MM.1S (cell line): ENCODE measurements around the gene SRGAP3.

Source experiments
- DNase-seq: peaks from one replicate; pipeline ENCODE4 v3.0.0-alpha.2; 2015
- H2AFZ ChIP-seq: fragments of 300-600 bp; sonication (generic); 2 replicates; pipeline ENCODE4 v1.6.0; 2016; ENCODE audit warnings: antibody characterized with exemption, low read length
- H3F3A ChIP-seq: fragments of 300-600 bp; sonication (generic); 2 replicates; pipeline ENCODE4 v1.6.1; 2016; ENCODE audit warnings: mild to moderate bottlenecking, antibody characterized with exemption, low read length, moderate library complexity, mixed read lengths; ENCODE audit not compliant: insufficient read depth
- H3K27ac ChIP-seq: fragments of 300-600 bp; sonication (generic); 2 replicates; pipeline ENCODE4 v1.5.1; 2016; ENCODE audit warnings: mild to moderate bottlenecking, low read length
- H3K27me3 ChIP-seq: fragments of 300-600 bp; sonication (generic); replicated peaks from 2 replicates; pipeline ENCODE4 v1.6.0; 2016; ENCODE audit warnings: low read length; ENCODE audit not compliant: insufficient read depth
- H3K36me3 ChIP-seq: fragments of 300-600 bp; sonication (generic); replicated peaks from 2 replicates; pipeline ENCODE4 v1.6.1; 2016; ENCODE audit warnings: mild to moderate bottlenecking, low read length, mixed read lengths; ENCODE audit not compliant: insufficient read depth
- H3K4me1 ChIP-seq: fragments of 300-600 bp; sonication (generic); 2 replicates; pipeline ENCODE4 v1.6.1; 2016; ENCODE audit warnings: low read length, mixed read lengths
- H3K4me2 ChIP-seq: fragments of 300-600 bp; sonication (generic); 2 replicates; pipeline ENCODE4 v1.6.0; 2016; ENCODE audit warnings: low read depth, low read length
- H3K4me3 ChIP-seq: fragments of 300-600 bp; sonication (generic); 2 replicates; pipeline ENCODE4 v1.5.1; 2016; ENCODE audit warnings: low read length, mixed read lengths
- H3K79me2 ChIP-seq: fragments of 300-600 bp; sonication (generic); 2 replicates; pipeline ENCODE4 v1.6.1; 2016; ENCODE audit warnings: mixed run types, low read length, mixed read lengths
- H3K9ac ChIP-seq: fragments of 300-600 bp; sonication (generic); 2 replicates; pipeline ENCODE4 v1.6.1; 2016; ENCODE audit warnings: low read length, mixed read lengths
- H3K9me2 ChIP-seq: fragments of 300-600 bp; sonication (generic); replicated peaks from 2 replicates; pipeline ENCODE4 v1.6.1; 2016; ENCODE audit warnings: mild to moderate bottlenecking, low read length, mixed read lengths; ENCODE audit not compliant: insufficient read depth
- H3K9me3 ChIP-seq: fragments of 300-600 bp; sonication (generic); replicated peaks from 2 replicates; pipeline ENCODE4 v1.6.1; 2016; ENCODE audit warnings: mild to moderate bottlenecking, low read length, mixed read lengths; ENCODE audit not compliant: insufficient read depth
- H4K20me1 ChIP-seq: fragments of 300-600 bp; sonication (generic); 2 replicates; pipeline ENCODE4 v1.6.1; 2016; ENCODE audit warnings: mild to moderate bottlenecking, low read length, moderate library complexity, mixed read lengths; ENCODE audit not compliant: insufficient read depth
- CTCF ChIP-seq: fragments of 300-600 bp; sonication (generic); IDR thresholded peaks from 2 replicates; pipeline ENCODE4 v1.5.1; 2016; ENCODE audit warnings: antibody characterized with exemption, low read length, mixed read lengths
- EZH2 ChIP-seq: fragments of 300-600 bp; sonication (generic); optimal IDR thresholded peaks from 2 replicates; pipeline ENCODE3; 2017; ENCODE audit warnings: low read depth, mild to moderate bottlenecking, antibody characterized with exemption, low read length, mixed read lengths
- EZH2phosphoT487 ChIP-seq: fragments of 300-600 bp; sonication (generic); IDR thresholded peaks from 2 replicates; pipeline ENCODE4 v1.6.1; 2018; ENCODE audit warnings: antibody characterized with exemption, low read length

SRGAP3 gene

GRCh38 chr3:9040996-9041395 lies 208.4 kb downstream of the SRGAP3 start:
- H2AFZ ChIP-seq, result no peak overlapping the region
- H3K4me2 ChIP-seq, result no peak overlapping the region
- TF ChIP-seq EZH2 (no peak), EZH2phosphoT487 (no peak), CTCF (no peak)
- H3K9ac ChIP-seq, result no peak overlapping the region
- no peaks in the 10 kb centered on the region for H3K9me3 ChIP-seq
- H3K27ac ChIP-seq, result no peak overlapping the region
- no peaks in the 10 kb centered on the region for H3K27me3 ChIP-seq
- H4K20me1 ChIP-seq, result no peaks in the 10 kb centered on the region
- H3K9me2 ChIP-seq, result no peaks in the 10 kb centered on the region
- DNase-seq, result no peak
- H3K4me3 ChIP-seq, result no peak overlapping the region
- no peaks in the 10 kb centered on the region for H3K36me3 ChIP-seq
- H3F3A ChIP-seq, result no peaks in the 10 kb centered on the region
- no peaks in the 10 kb centered on the region for H3K4me1 ChIP-seq
- H3K79me2 ChIP-seq, result no peaks in the 10 kb centered on the region

GRCh38 chr3:9037144-9037711 lies 212.2 kb downstream of the SRGAP3 start:
- Histone ChIP-seq H3K4me2 (no peak overlapping the region), H3K4me1 (no peaks in the 10 kb centered on the region), H3K27me3 (no peaks in the 10 kb centered on the region), H3K79me2 (no peaks in the 10 kb centered on the region), H3K36me3 (no peaks in the 10 kb centered on the region), H3K9me3 (no peaks in the 10 kb centered on the region), H3F3A (no peaks in the 10 kb centered on the region), H2AFZ (no peak overlapping the region), H3K4me3 (no peak overlapping the region), H3K27ac (no peak overlapping the region), H3K9ac (no peak overlapping the region), H3K9me2 (no peaks in the 10 kb centered on the region), H4K20me1 (no peaks in the 10 kb centered on the region)
- TF ChIP-seq EZH2, result no peak
- TF ChIP-seq CTCF, result no peak
- TF ChIP-seq EZH2phosphoT487, result no peak
- DNase-seq, result no peak

- TF ChIP-seq EZH2, result no peak
- TF ChIP-seq CTCF, result no peak
- TF ChIP-seq EZH2phosphoT487, result no peak
- no peaks in the 10 kb centered on the region for H3K9me2 ChIP-seq
These were observed 212.9 kb downstream of the SRGAP3 start for GRCh38 chr3:9036404-9037131.

More at GRCh38 chr3:9036404-9037131, 212.9 kb downstream of the SRGAP3 start:
- no peaks in the 10 kb centered on the region for H3K9me3 ChIP-seq
- no peaks in the 10 kb centered on the region for H3F3A ChIP-seq
- H3K27ac ChIP-seq, result no peak overlapping the region
- no peaks in the 10 kb centered on the region for H3K79me2 ChIP-seq
- no peak overlapping the region for H3K4me3 ChIP-seq
- H3K4me1 ChIP-seq, result no peaks in the 10 kb centered on the region
- H2AFZ ChIP-seq, result no peak overlapping the region
- no peaks in the 10 kb centered on the region for H3K36me3 ChIP-seq
- no peaks in the 10 kb centered on the region for H4K20me1 ChIP-seq
- DNase-seq, result no peak
- H3K4me2 ChIP-seq, result no peak overlapping the region
- H3K9ac ChIP-seq, result no peak overlapping the region
- no peaks in the 10 kb centered on the region for H3K27me3 ChIP-seq
